UCSD-AML1 (cell line): ENCODE data around the gene TRAF1.

Source experiments
- DNase-seq: peaks from one replicate; lab custom pipeline; 2025; ENCODE audit not compliant: unreplicated experiment; lab: John Stamatoyannopoulos, UW

Gene TRAF1

DNA sequence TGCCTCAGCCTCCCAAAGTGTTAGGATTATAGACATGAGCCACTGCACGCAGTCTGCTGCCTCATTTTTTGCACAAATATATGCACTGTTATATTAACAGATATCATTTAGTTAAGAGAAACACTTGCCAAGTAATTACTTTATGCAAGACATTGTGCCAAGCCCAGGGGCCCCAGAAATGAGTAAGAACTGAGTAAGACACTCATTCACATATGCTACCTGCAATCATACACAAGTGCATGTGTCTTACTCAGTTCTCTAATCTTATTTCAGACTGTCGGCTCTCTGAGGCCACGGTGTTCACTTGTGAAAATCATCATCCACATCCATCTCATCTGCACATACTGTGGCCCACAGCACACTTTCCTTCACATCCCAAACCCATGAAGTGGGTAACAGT is 16.0 kb downstream of the TRAF1 start:
- DNase-seq: no peak

DNA sequence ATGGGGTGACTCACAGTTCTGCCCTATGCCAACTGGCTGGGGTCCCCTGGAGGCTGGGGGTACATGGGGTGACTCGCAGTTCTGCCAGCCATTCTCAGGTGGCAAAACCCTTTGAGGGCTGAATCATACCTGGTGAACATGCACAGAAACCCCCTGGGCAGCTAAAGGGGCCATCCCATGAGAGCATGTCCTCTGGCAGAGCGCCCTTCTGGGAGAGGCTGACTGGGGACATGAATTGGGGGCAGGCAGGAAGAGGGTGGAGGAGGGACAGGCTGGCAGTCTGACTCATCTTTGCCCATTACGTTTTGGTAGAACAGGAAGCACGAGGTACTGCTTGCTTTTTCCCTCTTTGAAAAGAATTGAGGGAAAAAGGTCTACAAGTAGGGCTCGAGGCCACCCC is 16.7 kb downstream of the TRAF1 start:
- no peak for DNase-seq

DNA sequence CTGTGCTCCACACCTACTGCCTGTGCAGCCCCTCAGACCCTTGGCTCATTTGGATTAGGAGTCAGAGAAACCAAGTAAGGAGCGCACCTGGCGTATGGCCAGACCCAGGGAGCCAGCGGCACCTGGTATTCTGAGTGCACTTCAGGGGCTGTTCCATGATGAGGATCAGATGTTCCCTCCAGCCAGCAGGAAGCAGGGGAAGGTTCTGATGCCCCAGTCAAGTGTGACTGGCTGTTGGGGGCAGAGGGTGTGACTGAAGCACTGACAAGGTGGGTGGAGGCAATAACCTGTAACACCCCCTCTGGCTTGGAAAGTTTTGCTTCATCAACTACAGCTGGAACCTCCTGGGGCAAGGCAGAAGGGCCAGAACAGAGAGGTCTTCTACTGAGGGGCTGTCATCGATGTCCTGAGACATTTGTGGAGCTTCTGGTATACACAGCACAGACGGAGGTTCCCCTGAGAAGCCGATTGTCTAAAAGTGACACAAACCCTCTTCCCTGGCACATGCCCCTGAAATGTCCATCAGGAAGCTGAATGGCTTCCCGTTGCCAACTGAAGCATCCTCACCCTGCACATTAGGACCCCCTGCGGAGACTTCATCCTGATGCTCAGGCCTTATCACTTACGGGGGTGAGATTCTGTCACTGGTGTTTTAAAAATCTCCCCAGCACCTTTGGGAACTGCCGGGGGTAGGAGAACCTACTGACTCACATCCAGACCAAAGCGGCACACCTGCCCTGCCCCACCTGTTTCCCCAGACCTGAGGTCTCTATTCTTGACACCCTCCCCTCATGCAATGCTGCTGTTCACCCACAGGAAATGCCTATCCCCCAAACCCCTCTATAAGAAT is 21.1 kb downstream of the TRAF1 start:
- no peak for DNase-seq

DNA sequence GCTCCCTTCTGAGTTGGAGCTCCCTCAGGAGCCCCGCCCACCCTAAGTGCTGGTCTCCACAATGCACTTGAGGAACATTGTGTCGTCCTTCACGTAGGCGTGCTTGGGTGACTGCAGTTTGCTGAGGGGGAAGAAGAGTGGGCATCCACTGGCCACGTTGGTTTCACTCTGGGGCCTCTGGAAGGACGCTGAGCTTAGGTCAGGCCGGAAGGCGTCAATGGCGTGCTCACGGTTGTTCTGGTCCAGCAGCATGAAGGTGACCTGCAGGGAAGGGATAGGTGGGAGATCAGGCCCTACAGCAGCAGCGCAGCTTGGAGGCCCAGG is 21.7 kb downstream of the TRAF1 start:
- DNase-seq: no peak

DNA sequence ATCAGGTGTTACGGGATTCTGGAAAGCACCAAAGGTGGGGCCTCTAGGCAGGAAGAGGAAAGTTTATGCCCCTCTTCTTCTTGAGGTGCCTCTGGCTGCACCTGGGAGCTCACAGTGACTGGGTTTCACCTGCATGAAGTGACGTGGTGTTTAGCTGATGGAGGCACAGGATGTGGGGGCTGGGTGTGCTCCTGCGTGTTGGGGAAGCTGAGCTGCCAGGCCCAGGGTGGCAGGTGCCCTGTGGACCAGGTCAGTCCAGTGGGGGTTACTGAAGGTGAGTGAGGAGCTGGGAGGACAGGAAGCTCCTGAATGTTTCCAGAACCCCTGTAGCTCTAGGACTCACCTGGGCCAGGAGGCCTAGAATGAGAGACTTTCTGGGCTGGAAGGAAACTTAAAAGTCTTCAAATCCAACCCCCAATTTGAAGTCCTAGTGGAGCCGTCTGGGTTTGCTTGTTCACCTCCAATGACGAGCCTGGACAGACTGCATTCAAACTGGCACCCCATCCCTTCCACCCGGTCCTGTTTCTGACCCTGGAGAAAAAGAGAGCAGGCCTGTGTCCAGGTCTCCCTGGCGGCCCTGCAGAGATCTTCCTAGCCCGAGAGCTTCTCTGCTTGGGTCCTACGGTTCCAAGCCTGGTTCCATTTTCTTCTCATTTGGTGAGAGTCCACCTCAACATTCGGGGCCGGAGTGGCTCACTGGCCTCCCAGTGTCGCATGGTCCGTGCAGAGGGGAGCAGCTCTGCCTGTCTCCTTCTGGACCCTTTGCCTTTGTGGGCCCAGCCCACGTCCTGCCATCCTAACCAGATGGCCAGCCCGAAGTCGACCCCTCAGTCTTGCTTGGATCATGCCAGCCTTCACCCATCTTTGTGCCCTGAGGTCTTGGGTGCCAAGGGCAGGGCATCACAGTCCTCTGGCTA is 22.3 kb downstream of the TRAF1 start:
- DNase-seq: no peak

DNA sequence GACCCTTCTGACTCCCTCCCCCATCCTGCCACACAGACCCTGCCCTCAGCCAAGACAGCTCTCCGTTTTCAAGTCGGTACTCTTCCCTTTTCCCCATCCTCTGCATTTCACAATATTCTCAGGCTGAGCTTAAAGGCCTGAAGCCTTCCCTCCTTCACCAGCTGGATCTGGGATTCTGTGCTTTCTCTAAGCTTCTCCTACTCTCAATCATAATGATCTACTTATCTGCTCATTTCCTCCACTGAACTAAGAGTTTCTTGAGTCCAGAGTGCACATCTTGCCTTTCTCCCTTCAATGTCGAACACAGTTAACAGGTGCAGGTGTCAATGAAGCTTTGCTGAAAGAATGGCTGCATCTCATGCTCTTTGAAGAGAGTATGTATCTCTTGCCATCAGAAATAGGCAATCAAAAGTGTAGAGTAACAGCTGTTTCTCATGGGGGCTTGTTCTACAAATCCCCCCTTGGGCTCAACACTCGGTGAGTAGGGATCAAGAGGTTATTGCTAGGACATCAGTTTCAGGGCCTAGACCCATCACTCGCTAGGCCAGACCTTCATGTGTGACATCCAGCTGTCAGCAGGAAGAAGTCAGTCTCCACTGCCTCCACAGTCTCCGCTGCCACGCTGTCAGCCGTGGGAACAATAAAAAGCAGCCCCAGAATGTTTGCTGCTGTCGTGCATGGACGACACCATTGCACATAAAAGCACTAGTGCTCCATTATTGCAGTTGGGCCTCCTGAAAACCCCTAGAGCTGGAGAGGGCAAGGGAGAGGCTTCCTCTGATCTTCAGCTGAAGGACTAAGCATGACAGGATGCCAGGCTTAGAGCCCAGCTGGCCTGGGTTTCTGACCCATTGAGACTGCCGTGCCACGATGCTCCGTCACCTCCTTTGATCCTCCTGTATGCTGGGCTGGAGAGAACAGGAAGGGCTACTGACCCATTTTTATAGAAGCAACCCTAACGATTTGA is 23.7 kb downstream of the TRAF1 start:
- no peak for DNase-seq

DNA sequence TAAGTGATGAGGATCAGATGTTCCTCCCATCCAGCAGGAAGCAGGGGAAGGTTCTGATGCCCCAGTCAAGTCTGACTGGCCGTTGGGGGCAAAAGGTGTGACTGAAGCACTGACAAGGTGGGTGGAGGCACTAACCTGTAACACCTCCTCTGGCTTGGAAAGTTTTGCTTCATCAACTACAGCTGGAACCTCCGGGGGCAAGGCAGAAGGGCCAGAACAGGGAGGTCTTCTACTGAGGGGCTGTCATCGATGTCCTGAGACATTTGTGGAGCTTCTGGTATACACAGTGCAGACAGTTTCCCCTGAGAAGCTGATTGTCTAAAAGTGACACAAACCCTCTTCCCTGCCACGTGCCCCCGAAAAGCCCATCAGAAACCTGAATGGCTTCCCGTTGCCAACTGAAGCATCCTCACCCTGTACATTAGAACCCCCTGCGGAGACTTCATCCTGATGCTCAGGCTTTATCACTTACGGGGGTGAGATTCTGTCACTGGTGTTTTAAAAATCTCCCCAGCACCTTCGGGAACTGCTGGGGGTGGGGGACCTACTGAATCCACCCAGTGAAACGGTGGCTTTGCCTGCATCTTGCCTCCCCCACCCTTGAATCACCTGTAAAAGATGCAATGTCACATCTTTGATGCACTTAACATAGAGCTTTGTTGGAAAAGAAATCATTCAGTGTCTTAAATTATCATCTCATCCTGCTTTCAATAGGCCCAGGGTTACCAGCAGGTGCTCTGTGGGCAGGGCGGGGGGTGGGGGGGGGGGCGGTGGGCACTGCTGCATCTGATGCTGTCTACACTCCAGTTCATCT is 24.6 kb downstream of the TRAF1 start:
- no peak for DNase-seq

DNA sequence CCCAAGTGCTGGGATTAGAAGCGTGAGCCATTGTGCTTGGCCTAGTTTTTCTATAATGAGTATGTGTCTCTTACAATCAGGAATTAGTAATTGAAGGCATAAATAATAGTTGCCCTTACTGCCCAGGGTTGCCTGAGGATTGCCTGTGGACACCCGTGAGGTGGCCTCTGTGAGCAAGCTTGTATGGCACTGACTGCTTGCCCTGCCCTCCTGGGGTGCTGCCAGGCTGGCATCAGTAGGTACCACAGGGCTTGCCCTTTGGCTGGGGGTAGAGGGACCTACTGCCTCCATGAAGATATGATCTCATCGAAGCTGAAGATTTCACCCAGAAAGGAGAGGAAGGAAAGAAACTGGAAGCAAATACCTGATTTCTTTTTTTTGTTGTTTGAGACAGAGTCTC is 25.8 kb downstream of the TRAF1 start:
- no peak for DNase-seq

DNA sequence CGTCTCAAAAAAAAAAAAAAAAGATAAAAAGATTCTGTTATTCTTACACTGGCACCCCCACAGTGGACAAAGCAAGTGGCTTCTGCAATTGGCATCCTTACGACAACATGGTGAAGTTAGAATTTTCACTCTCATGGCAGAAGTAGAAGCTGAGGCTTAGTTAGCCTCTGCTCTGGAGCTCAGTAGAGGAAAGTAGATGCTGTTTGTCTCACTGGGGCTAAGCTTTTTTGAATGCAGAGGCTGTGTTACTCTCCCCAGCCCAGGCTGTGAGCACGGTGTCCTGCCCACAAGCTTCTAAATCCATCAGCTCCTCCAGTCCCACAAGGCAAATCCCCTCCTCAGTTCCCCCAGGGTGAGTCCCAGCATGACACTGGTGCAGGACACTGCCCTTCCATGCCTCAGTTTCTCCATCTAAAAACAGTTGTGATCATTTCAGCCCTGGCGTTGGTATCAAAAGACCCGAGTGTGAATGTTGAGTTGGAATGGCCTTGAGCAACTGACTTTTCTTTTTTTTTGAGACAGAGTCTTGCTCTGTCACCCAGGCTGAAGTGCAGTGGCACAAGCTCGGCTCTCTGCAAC is 27.0 kb downstream of the TRAF1 start:
- DNase-seq: no peak

DNA sequence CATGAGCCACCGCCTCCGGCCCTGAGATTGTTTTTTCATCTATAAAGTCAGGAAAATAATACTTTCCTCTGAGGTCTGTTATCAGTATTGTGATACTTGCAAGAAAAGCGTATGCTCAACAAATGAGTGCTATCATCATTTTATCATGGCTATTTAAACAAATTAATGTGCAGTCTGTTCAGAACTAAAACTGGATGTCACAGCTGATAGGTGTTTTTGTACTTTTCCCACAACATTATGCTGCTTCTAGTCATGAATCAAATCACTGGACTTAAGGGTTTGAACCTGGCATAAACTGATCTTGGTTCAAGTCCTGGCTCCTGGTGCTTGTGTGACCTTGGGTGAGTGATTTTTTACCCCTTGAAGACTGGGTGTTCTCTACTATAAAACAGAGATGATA is 28.2 kb downstream of the TRAF1 start:
- no peak for DNase-seq

DNA sequence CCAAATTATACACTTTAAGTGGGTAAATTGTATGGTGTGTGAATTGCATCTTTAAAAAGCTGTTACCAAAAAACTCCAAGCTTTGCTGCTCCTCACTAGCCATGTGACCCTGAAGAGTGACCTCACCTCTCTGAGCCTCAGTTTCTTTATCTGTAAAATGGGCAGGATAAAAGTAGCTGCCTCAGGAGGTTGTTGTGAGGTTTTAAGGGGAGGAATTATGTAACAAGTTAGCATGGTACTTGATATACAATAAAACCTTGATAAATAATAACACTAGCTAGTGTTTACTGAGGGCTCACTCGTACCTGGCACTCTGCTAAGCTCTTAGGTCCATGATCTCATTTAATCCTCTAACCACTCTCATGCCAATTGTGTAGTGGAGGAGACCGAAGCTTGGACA is 30.6 kb downstream of the TRAF1 start:
- no peak for DNase-seq

DNA sequence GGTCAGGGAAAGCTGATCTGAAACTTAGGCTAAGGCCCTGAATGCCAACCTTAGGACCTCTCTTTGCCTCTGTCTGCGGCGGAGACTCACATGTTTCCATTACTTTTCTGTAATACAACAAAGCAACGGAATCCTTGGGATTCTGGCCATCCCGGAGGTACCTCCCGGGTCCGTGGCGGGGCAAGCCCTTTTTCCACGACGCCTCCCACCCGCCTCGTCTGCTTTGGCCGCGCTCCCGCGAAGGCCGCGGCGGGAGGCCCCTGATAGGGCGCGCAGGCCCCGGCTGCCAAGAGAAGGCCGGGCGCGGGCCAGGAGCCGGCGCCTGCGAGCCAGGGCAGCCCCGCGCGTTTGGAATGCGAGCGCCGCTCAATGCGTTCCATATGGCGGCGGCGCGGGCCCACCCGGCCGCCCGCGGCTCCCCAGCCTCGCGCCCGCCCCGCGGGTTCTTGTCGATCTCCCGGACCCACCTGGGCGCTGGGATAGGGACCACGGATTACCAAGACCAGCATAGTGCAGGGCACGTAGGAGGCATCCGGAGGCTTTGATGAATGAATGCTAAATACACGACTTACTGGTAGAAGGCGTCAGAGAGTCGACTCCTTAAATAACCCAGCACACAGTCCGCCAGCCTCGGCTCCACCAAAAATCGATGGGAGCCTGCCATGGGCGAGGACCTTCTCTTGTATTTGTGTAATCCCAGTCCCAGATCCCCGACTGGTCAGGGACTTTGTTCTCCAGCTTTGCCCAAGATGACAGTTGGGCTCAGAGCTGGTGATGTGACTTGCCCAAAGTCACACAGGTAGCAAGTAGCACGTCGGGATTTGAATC is 32.1 kb downstream of the TRAF1 start:
- no peak for DNase-seq

DNA sequence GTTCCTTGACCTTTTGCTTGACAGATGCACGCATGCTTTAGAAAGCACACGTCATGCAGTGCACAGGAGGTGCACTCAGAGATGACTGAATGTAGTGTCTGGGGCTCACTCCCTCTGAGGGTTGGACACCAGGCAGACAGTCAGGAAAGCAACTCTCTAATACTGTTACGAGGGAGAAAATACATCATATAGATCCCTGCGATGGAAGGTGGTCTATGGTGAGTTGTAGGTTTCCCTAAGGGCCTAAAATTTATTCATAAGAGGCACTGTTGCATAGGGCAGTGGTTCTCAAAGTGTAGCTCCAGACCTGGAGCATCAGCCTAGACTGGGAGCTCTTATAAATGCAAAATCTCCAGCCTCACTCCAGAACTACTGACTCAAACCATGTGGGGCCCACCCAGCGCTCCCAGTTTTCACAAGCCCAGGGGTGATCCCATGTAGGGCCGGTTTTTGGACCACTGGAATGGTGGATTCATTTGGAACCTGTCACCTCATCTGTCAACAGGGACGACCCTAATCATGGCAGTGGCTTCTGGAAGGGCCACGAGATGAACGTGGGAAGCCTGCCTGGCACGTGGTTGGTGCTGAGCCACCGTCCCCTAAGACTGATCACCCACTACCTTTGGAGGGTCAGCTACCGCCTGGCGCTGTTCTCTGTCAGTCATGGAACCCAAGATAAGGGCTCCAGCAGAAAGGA is 32.8 kb downstream of the TRAF1 start:
- no peak for DNase-seq

DNA sequence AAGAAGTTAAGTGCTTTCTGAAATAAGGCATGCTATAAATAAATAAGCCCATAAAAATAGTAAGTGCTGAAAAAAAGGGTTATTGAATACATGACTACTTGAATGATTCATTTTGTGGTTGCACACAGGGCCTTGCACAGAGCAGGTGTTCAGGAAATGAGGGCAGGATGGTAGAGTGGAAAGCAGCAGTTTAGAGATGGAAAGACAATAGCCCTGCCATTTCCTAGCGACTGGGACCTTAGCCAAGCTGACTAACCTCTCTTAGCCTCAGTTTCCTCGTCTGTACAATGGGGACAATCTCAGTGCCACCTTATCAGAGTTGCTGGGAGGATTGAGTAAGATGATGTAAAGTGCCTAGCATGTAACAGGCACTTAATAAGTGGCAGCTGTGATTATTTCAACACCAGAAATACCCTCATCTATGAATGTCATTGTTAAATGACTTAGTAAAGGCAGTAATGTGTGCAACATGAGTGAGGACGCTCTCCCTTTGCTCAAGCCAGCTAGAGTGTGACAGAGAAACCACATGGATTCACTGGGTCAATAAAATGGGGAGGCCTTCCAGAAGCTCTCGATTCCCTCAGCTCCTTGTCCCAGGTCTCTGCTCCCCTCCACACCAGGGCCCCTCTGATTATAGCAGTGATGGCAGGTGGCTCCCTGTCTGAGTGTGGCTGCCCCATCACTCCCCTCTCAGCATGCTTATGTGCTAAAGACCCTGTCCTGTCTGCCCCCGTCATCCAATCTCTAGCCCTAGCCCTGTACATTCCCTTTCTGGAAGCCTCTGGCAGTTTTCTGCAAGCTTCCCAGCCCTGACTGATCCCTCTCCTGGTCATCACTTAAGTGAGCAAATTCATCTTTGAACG is 33.6 kb downstream of the TRAF1 start:
- DNase-seq: peak; percentile 41

DNA sequence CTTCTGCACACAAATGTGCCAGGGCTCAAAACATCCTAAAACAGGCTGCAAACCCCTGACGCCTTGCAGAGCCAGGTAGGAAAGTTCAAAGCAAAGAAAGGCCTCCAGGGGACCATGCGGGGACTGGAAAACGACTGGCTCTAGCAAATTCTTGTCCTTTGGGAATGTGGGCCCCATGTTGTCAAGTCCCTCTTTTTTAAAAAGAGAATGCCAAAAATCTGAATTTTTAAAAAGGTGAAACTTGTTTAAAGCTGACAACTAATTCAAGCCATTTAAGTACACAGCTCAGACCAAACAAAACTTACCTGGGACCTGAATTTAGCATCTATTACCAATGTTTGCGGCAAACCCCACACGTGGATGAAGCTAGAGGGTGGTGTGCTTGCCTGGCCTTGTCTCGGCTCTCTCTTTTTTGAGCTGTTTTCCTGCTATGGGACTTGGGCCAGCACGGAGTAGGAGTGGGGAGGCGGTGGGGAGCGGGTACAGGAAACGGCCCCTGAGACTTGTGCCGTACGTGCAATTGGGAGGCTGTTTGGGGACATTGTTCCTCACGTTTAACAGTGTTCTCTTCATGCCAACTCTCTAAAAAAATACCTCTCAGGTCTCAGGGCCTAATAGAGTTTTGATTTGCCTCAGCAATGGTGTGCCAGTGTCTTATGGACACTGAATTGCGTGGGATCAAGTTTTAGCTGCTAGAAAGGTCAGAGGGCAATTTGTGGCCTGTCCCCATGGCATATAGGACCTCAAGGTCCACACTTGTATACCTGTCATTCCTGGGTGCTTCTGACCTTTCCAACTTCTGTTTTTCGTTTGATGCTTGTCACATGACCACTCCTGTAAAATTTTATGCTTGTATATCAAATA is 34.5 kb downstream of the TRAF1 start:
- no peak for DNase-seq

DNA sequence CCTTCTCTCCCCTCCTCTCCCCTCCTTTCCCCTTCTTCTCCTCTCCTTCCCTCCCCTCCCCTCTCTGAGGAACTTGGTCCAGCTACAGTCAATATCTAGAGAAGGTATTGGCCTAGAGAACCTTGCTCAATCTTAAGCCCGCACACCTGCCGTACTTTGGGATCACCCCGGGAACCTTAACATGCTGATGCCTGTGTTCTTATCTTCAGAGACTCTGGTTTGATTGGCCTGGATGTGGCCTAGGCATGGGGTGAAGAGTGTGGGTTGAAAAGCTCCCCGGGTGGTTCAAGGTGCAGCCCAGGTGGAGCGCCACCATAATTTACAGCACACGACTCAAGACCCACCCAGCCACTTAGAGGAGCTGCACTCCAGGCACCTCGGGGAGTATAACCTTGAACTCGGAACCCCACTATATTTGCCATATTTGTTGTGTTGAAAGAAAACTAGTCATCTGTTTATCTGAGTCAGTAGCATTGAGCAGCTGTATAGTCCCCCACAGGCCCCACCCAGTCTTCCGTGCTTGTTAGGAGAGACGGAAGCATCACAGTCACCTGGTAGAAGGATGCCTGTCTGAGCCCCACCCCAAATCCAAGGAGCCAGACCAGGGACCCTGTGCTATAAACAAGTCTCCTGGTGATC is 35.2 kb downstream of the TRAF1 start:
- DNase-seq: no peak
